GM18505 (cell line): ENCODE results near the gene HTR3B.
"Not testable (repeated sequence)": the region's sequence is repeated elsewhere in the genome, so short reads cannot be mapped to it uniquely, and the experiment has no call there.

ENCODE experiments used
- ATAC-seq: cut with Tn5 transposase; IDR thresholded peaks from one replicate; pipeline ENCODE4 v1.9.1; 2021; ENCODE audit not compliant: unreplicated experiment
- POLR2A ChIP-seq: IDR thresholded peaks from 4 replicates; pipeline ENCODE4 v1.6.1; 2011; ENCODE audit warnings: borderline replicate concordance; ENCODE audit not compliant: insufficient read depth, insufficient read length; ENCODE audit errors: extremely low read depth

HTR3B gene

DNA sequence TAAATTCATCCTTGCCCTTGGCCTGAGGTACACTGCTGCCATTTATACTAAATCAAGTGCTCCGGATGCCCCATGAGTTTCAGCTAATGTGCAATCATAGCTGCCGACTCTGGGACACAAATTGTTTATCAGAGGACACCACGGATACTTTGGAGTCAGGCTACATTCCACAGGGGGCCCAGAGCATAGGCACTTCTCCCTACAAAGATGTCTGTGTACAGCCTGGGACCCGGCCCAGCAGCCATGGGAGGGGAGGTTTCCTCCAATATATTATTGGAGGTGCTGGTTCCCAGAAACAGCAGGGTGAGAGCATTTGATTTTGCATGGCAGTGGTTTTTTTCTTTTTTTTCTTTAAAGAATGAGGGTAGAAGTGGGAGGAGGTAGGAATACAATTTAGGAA is 31.3 kb downstream of the HTR3B start:
- ATAC-seq: no peak
- no peak for TF ChIP-seq POLR2A

DNA sequence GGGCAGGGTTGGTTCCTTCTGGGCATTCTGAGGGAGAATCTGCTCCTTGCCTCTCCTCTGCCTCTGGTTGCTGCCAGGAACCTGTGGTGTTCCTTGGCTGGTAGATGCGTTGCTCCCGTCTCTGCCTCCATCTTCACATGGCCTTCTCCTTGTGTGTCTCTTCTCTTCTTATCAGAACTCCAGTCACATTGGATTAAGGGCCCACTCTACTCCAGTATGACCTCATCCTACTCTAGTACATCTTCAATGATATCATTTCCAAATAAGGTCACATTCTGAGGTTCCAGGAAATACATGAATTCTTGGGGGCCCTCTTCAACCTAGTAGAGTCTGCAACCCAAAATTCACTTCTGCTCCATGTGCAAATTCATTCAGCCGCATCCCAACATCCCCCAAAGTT is 33.3 kb downstream of the HTR3B start:
- no peak for TF ChIP-seq POLR2A
- ATAC-seq: no peak

DNA sequence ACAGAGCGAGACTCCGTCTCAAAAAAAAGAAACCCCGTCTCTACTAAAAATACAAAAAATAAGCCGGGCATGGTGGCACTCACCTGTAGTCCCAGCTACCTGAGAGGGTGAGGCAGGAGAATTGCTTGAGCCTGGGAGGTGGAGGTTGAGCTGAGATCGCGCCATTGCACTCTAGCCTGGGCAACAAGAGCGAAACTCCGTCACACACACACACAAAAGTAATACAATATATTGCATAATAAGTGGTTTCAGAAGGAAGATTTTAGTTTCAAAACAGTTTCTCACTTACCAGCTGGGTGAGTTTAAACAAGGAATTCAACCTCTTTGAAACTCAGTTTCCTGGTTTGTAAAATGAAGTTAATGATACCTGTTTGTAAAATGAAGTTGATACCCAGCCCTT is 37.7 kb downstream of the HTR3B start:
- ATAC-seq: no peak
- no peak for TF ChIP-seq POLR2A

DNA sequence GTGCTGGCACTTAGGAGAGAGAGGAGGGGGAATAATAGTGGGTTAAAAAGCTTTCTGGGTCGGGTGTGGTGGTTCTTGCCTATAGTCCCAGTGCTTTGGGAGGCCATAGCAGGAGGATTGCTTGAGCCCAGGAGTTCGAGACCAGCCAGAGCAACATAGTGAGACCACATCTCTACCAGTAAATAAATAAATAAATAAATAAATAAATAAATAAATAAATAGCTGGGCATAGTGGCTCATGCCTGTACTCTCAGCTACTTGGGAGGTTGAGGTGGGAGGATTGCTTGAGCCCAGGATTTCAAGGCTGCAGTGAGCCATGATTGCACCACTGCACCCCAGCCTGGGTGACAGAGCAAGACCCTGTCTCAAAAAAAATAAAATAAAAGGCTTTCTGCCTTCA is 41.6 kb downstream of the HTR3B start:
- ATAC-seq: not testable (repeated sequence)

DNA sequence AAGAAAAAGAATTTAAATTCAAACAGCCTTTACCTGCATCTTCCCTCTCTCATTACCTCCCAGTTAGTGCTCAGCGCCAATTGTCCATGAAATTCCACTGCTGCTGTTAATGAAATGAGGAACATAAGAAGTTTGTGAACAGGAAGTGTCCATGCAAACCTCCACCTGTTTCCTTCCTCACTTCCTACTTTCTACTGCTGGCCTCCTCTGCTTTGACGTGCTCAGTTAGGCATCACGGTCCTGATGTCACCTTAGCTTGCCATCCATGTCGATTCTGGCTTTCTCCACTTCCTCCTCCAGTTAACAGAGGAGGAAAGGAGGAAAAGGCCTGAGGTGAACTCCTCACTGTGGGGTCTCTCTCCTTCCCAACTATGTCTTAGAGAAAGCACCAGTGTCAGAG is 43.4 kb downstream of the HTR3B start:
- ATAC-seq: no peak
- no peak for TF ChIP-seq POLR2A

DNA sequence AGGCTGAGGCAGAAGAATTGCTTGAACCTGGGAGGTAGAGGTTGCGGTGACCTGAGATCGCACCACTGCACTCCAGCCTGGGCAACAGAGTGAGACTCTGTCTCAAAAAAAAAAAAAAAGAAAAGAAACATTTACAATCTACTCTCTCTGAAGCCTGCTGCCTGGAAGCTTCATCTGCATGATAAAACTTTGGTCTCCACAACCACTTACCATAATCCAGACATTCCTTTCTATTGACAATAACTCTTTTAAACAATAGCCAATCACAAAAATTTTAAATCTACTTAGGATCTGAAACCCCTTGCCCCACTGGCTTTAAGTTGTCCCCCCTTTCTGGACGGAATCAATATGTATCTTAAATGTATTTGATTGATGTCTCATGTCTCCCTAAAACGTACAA is 45.3 kb downstream of the HTR3B start:
- no peak for ATAC-seq

DNA sequence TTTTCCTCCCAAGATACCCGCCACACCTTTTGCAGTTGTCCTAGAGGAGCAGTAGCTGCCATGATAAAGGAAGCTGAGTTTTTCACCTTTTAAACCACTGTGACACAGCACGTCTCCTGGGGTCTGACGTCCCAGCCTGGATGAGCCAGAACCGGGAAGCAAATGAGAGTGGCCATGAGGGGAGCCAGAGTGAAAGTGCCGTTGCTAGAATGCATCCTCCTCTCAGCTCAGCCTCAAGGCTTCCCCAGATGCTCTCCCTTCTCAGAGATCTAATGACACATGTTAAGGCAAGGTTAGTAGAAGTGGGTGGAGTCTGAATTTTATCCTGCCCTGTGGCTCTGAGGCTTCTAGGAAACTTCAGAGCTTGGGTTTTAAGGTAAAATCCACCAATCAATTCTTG is 46.9 kb downstream of the HTR3B start:
- ATAC-seq: no peak
- no peak for TF ChIP-seq POLR2A

More for the DNA sequence above, 45.3 kb downstream of the HTR3B start:
- TF ChIP-seq POLR2A: no peak

DNA sequence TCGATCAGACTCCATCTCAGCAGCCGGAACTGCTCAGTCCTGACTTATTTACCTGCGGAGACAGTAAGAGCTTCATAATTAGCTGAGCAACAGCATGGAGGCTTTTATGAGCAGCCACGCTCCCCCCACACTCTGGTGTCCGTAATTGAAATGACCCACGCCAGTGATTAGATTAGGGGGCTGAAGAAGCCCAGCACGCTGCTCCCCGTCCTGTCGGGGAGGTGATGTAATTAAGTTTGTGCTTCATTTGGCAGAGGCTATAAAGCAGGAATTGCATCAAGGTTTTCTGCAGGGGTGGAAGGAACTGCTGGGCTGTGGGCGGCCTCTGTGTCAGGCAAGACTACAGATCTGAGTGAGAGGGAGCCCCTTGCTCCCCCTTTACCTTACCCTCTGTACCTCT is 47.5 kb downstream of the HTR3B start:
- no peak for TF ChIP-seq POLR2A

DNA sequence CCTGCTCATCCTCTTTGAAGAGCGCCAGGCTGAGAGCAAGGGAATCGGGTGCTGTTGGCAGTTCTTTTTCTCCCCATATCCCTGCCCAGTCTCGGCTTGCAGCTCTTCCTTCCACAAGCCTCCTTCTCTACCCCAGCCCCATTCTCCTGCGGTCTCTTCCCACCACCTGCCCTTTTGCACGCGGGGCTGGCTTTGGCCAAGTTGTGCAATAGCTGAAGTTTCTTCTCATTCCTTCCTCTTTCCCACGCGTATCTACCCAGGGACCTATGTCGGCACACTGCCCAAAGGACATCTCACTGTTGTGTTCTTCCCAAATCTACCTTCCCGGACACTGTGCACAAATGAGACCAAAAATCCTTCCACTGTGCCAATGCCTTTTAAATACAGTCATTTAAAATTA is 48.0 kb downstream of the HTR3B start:
- TF ChIP-seq POLR2A: no peak
- no peak for ATAC-seq

More for the DNA sequence above, 47.5 kb downstream of the HTR3B start:
- no peak for ATAC-seq

DNA sequence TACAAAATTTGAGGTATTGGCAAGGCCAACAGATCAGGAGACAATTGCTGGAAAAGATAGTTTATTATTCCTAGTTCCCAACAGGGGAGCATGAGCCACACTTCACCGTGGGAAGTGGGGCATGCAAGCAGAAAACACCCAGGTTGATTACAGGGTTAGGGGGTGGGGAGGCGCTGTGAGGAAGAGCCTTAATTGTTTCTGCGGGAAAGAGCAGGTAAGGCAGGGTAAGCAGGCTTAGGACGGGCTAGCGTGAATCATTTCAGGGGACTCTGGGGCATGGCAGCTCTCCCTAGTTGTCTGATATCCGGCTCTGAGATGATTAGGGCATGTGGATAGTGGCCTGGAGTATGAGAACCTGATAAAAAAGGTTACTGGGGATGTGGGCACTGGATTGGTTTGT is 49.6 kb downstream of the HTR3B start:
- ATAC-seq: no peak
- TF ChIP-seq POLR2A: no peak

DNA sequence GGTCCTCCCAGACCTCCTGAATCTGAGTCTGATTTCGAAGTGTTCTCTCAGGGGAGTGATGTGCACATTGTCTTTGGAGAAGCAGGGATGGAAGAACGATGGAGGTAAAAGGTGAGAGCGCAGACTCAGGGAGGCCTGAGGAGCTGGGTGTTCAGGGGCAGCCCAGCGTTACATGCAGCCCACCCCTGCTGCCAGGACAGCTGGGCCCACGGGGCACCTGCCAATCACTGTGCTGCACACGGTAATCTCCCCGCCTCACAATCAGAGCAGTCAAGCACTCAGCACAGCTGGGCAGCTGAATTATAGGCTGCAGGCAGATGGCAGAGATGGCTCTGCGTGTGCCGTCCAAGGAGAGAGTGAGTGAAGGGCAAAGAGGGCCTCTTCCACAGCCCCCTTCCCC is 52.4 kb downstream of the HTR3B start:
- no peak for ATAC-seq
- no peak for TF ChIP-seq POLR2A

DNA sequence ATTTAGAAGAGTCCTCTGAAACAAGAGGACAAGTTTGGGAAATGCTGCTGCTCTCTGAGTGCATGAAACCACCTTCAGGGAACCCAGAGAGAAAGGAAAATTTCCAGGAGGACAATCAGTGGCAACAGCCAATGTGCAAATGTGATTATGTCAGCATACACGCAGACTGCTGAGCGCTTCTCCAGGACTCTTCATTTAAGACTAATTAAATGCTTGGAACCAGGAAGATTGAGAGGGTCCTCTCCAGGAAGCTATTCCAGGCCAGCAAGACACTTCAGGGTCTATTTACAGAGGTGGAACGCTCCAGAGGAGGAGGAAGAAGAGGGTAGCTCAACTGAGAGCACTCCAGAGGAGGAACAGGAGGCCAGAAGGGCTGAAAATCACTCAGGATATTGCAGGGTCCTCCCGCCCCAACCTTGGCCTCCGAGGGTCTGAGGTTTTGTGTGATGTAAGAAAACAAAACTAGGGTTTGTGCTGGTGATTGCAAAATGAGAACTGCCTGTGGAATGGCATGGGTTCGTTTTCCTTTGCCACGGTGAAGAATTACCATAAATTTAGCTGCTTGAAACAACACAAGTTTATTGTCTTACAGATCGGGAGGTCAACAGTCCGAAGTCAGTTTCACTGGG is 56.2 kb downstream of the HTR3B start:
- no peak for ATAC-seq
- TF ChIP-seq POLR2A: no peak

DNA sequence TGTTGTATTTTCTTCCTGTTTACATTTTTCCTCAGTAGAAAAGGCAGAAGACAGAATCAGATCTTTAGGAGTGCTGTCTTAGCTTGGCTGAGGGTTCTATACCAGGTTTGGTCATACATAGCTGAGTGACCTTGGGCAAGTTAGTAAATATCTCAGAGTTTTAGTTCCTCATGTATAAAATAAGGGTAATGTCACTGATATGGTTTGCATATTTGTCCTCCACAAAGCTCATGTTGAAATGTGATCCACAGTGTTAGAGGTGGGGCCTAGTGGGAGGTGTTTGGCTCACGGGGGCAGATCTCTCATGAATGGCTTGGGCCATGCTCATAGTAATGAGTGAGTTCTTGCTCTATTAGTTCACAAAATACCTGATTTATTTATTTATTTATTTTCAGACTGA is 62.8 kb downstream of the HTR3B start:
- ATAC-seq: no peak
- TF ChIP-seq POLR2A: no peak

DNA sequence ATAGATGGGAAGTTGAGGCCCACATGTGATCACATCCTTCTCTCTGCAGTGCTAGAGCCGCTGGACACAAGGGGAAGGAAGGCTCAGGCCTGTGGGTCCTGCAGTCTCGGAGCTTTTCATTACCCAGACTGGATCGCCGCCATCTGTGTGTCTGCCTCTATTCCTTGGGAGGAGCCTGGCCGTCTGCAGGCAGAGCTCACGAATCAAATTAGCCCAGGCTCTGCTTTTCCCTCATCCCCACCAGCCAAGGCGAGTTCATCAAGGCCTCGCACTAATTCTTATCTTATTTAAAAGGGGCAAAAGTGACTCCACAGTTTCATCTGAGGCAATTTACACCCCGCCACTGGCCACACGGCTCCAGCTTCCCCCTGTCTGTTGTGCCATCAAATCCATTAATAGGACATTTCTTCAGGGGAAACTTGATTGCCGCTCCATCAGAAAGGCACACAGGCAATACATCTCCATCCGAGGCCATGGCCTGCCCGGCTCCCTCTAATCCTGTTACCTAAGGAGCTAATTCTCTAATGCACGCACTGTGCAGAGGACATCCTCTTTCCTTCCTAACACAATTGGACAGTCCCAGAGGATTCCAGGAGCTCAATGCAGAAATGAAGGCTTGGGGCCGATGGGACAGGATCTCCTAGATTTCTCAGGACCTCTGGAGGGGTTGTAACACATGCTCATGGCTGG is 67.1 kb downstream of the HTR3B start:
- TF ChIP-seq POLR2A: no peak
- ATAC-seq: no peak

DNA sequence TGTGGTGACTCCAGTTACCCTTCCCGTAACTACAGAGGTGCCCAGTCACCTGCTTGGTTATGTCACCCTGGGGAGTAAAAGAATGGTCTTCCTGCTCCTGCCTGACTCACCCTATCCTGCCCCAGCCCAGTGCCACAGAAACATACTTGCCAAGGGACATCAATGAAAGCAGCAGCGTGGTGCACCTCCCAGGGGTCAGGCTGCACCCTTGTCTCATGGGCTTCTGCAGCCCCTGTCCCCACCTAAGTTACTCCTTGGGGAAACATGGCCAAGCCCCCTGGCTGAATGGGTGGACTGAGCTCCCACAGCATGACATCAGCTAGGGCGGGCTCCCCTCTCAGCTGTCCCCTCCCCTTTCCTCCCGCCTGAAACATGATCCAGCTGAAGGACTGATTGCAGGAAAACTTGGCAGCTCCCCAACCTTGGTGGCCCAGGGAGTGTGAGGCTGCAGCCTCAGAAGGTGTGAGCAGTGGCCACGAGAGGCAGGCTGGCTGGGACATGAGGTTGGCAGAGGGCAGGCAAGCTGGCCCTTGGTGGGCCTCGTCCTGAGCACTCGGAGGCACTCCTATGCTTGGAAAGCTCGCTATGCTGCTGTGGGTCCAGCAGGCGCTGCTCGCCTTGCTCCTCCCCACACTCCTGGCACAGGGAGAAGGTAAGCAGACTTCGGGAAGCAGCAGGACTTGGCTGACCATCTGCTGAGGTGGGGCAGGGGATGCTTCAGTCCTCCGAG is 70.3 kb downstream of the HTR3B start, which contains the start of gene HTR3A:
Gene HTR3A (plus strand): TSS at position 368 of the 730 bp plus-strand sequence. CDS start 218 bp downstream, at position 586.
- no peak for TF ChIP-seq POLR2A
- ATAC-seq: no peak

DNA sequence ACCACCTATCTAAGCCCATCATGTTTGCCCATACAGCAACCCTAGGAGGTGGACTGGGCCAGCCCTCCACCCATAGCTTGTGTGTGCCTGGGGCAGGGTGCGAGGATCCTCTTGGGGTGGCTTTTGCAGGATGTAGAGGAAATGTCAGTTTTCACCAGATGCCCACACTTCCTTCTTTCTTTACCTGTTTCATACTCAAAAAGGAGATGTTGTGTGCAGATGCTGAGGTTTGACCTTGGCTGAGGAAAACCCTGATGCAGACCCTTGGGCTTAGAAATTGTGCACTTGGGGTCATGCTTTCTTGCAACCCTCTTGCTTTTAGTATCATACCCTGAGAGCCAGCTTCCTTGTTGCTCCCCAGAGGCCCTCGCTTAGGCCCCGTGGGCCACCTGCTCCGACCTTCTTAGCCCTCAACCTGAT is 72.5 kb downstream of the HTR3B start:
- TF ChIP-seq POLR2A: no peak
- ATAC-seq: no peak
